Head of caudate nucleus (tissue), 42 donors: ENCODE measurements around the gene TPCN1.

Source experiments
- DNase-seq, 42 donors: peaks; one replicate each; pipeline versions ENCODE4 v3.0.0 to v3.0.0-alpha.2; 2020 to 2021; ENCODE audit warnings: mixed read lengths in 7 of 42
- intact Hi-C: fragments of 100-400 bp; cut with DNase I; formaldehyde crosslinking; loops from one replicate; pipeline ENCODE4 v1.15.0; 2022

TPCN1 gene

DNA sequence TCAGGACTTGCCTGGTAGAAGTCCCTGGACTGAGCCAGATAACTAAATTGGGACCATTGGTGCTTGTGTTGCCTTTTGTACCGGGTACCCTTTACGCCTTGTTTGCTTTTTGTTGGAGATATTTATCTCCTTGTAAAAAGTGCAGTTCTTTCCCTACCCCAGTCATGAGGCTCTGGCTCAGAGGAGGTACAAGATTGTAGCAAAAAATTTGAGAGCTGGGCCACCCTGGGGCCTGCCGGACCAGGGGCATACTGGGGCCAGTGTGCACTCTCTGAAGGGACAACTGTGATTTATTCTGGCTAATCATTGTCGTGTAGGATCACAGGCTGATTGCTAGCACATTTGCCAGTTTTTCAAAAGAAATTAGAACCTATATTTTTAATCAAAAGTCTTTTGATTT lies 13.2 kb downstream of the TPCN1 start:
- peak in 3 of 42 donors; percentile 6 to 10 (median 7) for DNase-seq
- intact Hi-C loops = no loop called here

DNA sequence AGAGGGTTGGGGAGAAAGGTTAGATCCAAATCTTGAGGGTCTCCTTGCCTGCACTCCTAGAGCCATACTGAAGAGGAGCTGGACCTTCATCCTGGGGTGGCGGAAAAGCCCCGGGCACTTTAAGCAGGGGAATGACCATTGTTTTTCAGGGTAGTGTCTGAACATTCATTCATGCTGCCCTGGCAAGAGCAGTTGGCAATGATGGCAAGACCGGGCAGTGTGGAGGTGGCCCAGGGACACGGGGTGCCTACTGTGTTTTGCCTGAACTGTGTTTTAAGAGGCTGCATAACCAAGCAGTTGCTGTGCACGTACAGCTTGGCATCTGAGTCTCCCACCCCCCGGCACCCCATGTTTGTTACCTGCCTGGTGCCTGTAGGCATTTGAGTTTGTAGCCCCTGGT lies 14.7 kb downstream of the TPCN1 start:
- DNase-seq = peak in 14 of 42 donors; percentile 14 to 68 (median 36)
- intact Hi-C loops = no loop called here

DNA sequence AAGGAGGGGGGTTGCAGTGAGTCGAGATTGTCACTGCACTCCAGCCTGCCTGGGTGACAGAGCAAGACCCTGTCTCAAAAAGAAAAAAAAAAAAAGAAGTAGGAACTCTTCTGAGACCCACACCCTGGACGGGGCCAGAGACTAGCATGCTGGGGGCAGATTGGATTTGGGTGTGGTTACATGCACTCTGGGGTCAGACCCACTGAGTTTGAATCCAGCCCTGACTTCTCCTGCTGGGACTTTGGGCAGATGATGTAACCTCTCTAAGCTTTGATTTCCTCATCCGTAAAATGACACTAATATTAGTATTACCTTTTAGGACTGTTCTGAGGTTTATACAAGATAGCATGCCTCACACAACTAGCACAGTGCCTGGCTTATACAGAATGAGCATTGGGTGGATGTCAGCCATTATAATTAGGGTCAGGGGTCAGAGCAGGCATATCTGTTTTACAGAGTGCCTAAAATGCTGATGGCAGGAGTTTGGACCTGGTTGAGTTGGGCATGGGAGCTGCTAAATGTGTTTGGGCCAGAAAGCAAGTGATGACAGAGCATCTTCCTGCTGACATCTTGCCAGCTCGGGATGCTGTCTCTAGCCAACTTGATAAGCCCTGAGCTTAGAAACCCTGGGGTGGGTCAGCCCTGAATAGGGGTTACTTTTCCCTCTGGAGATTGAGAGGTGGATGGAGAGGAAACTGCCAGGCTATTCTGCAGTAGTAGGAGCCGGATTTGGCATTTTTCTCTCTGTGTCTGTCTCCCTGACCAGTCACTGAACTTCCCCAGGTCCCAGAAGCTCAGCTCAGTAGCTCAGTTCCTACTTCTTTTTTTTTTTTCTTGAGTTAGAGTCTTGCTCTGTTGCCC lies 15.5 kb downstream of the TPCN1 start:
- DNase-seq = peak in 8 of 42 donors; percentile 6 to 33 (median 12)
- intact Hi-C loops = no loop called here

DNA sequence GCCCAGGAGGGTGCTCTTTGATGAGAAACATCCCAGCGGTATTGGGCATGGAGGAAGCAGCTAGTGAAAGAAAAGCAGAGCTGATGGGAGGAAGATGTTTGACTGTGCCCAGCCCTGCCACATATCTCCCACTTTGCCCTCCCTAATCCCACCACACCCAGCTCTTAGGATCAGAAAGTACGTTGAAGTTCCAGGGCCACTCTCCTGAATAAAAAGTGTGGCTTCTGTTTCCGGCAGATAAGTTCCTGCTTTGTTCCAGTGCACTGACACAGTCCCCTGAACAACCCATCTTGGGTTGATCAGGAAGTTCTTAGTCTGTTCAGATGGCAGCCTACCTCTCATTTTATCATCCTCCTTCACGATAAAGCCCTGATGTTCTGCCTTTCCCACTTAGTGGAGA lies 16.5 kb downstream of the TPCN1 start:
- peak in 4 of 42 donors; percentile 1 to 5 (median 2) for DNase-seq
- intact Hi-C loops = no loop called here

DNA sequence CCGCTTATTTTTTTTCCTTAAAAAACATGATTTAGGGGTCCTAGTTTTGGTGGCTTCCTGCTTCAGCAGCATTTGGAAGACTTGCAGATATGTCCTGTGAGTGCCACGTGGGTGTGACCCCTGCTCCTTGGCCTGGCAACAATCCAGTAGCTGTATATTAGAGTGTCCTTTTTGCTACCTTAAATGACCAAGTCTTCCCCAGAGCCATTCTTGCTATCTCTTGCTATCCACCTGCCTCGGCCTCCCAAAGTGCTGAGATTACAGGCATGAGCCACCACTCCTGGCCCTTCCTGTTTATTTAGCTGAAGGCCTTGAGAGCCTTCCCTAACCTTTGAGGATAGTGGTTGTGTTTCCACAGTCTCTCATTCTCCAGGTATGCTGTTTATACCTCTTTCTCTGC lies 17.0 kb downstream of the TPCN1 start:
- intact Hi-C loops = no loop called here
- DNase-seq = peak in 2 of 42 donors; percentile 1 to 25

DNA sequence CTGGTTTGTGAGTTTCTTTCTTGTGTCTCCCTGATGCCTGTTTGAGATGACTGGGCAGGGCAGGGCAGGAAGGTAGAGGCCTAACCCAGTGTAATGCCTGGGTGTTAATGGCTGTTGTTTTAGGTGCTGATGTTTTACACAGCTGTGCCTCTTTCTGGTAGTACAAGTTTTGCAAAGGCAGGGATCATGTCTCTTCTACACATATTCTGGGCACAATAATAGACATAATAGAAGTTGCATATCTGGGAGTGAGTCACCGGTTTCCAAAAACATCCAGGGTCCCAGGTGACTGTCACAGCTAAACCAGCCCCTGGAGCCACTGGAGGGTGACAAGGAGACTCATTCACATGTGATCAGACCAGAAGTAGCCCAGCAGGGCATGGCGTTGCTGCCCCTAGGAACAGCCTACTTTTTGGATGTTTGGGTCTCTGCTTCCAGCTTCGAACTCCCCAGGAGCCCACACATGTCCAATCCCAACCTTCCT lies 18.1 kb downstream of the TPCN1 start:
- peak in 2 of 42 donors; percentile 4 to 13 for DNase-seq
- intact Hi-C loops = no loop called here

DNA sequence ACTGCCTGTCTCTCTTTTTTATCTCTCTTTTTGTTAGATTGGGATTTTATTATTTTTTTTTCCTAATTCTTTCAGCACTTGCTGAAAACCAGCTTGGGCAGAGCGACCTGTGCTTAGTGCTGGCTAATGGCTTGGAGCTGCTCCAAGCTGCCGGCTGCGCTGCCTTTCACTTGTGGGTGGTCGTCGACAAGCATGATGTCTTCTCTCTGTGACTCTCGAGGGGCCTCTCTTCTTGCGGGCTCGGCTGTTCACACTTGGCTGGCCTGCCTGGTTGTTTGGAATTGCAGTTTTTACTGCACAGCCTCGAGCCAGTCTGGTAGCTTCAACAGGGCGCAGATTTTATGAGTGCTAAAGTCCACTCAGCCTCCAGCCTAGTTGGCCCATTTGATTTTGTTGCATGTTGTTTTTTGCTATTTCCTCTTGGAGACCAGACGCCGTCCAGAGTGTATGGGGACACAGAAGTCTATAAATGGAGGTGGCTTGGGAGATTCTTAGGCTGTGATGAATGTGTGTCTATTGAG lies 18.6 kb downstream of the TPCN1 start:
- intact Hi-C loops = no loop called here
- peak in 2 of 42 donors; percentile 9 to 55 for DNase-seq

DNA sequence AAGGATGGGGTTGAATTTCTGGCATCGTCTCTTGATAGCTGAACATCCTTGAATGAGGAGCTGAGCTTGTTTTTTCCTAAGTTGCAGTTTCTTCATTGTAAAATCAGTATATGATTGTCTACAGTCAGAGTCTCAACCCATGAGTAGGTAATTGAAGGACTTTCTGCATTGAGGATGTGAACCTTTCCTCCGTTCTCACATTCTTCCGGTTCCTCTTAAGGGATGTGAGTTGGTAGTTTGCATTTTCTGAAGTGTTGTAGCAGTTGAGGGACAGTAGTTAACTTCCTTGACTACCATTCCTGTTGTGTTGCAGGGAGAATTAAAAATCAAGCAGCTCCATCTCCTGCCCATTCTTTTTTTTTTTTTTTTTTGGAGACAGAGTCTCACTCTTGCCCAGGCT lies 19.1 kb downstream of the TPCN1 start:
- intact Hi-C loops = no loop called here
- DNase-seq = no peak

DNA sequence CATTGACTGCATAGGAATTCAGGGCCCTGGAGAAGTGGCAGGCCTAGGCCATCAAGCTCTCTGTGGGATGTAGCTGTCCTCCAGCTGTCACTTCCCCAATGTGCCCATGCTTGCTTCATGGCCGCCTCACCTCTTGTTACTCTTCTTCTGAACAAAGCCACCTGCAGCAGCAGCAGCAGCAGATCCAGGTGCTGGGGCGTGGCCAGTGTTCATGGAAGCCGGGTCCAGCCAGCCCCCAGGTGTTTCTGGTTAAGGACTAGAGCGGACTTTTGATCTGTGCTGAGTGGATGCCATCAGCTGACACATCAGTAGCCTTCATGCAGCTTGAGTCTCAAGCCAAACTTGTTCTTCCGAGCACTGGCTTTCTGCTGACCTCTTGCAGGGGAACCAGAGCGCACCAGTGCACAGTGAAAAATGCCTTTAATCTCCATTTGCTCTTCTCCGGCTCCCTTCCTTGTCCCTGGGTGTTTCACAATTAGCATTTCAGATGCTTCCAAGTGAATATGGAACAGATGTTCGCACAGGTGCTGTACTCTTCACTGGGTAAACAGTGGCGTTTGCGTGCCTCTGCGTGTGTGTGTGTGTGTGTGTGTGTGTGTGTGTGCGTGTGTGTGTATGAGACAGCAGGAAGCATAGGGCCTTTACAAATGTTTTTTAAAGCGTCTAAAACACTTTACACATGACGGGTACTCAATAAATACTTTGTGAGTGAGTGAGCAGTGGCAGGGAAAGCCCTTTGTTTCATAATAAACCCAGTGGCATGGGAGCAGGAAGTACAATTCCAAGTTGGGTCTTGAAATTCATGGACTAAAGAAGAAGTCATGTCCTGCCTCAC lies 20.1 kb downstream of the TPCN1 start:
- intact Hi-C loops = no loop called here
- no peak for DNase-seq

DNA sequence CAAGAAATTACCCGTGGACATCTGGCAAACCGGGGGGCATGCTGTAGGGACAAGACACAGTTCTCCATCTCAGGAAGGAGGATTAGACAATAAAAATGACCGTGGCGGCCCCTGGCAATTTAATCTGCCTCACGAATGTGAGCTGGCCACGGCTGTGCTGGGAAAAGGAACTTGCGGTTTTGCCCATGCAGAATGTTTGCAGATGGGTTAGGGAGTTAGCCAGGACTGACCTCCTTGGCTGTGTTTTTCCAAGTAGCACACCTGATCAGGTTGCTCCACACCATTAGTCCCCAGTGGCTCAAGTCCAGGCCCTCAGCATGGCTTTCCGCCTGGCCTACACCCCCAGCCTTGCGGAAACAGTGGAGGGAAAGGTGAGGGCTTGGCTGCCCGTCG lies 20.8 kb downstream of the TPCN1 start:
- intact Hi-C loops = no loop called here
- peak in 3 of 42 donors; percentile 20 to 64 (median 56) for DNase-seq

DNA sequence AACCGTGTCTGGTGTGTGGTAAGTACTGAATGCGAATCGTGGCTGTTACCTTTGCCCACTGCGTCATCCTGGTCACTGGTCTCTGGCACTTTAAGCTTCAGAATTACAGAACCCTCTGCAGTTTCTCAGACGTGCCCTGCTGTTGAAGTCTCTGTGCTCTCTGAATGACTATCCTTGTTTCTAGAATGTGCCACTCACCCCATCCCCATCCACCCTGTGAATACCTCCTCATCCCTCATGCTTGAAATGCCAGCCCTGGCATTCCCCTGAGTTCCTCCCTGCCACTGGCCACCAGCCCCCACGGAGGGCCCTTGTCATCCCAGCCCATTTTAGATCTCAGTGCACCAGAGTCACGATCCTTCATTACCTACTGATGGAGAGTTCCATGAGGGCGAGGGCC lies 21.3 kb downstream of the TPCN1 start:
- no peak for DNase-seq
- intact Hi-C loops = no loop called here

DNA sequence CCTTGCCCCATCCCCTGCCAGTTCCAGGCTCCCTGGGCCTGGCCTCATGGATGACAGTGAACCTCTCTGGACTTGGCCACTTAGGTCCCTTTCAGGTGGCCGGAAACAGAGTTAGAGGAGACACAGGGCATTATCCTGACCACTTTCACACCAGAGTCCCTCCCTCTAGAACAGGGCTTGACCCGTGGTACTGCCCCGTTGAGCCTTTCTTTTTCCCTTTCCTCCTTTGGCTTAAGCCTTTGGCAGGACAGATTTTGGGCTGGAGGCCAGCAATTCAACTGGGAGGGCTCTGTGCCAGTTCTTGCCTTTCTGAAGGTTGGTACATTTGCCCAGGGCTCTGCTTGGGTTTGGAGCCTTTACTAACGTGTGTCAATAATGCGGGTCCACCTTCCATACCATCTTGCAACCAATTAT lies 22.8 kb downstream of the TPCN1 start:
- DNase-seq = peak; percentile 39 to 95 (median 84)
- intact Hi-C loops = no loop called here

DNA sequence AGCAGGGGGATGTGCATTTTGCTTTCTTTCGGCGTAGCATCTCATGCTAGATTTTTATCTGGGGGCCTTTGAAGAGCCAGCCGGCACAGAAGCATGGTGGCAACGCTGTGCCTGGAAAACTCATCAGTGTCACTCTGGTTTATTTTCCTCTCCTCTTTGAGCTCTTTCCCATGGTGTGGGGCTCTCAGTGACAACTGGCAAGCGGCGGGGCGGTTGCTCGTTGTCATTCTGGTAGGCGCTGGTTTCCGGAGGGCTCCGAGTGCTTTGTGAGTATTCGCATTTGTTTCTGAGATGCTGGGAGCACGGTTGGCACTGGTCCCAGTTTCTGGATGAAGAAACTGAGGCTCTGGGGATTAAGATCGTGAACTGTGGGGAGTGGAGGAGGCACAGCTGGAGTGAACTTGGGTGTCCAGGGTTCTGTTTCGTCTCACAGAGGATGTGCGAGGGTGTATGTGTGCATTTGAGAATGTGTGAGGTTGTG lies 23.3 kb downstream of the TPCN1 start:
- DNase-seq = peak in 20 of 42 donors; percentile 26 to 76 (median 45)
- intact Hi-C loops = no loop called here

DNA sequence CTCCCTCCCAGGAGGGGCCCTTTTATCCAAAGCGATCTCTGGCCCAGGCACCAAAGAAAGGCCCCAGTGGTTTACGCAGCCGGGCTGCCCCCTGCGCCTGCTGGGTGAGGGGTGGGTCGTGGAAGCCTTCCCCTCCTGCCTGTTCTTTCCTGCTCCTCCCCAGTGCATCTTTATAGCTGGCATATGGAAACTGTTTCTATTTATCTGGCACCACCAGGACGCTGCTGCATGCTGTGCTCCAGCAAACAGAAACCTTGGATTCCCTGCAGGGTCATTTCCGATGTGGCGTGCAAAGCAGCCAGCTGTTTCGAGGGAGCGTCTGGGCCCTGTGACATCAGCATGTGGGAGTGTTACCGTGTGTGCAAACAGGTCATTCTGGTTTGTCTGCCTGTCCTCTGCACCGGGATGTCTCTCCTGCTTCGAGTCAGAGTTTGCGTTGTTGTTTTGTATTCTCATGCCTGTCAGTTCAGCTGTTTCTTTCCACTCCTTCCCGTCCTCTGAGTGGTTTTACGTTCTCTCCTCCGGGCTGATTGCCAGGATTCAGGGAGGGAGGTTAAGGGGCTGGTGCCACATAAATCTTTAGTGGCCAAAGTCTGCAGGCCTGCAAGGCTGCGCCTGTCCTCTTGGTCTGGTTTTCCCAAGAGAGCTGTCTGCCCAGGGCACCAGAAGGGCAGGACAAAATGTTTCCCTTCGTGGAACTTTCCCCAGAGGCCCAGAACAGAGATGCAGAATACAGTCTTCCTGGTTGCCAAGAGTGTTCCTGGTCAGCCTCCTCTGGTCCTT lies 24.6 kb downstream of the TPCN1 start:
- intact Hi-C loops = no loop called here
- DNase-seq = peak in 24 of 42 donors; percentile 14 to 79 (median 48)

DNA sequence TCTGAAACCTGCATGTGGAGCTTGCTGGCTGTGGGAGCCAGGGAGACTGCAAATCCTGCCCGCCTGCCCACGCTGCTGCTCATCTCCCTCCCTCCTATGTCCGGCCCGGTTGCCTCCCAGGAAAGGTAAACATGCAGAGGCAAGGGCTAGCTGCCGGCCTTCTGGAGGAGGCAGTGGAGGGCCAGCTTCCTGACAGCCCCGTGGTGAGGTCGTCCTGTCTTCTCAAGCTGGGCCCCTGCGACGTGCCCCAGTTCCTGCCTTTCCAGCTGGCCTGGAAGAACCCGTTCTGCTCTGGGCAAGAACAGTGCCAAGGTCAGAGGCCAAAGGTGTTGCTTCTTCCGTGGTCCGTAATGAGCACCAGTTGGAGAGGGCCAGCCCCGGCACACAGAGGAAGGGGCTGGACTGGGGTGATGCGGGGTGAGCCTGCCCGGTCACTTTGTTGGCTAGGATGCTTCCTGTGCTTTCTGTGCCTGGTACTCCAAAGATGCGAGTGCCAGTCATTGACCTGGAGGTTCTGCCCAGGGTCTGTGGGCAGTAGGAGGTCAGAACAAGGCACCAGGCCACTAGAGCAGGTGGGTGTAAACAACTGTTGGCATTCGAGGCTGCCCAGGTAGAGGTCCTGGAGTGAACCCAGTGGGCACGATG lies 25.3 kb downstream of the TPCN1 start:
- intact Hi-C loops = no loop called here
- DNase-seq = peak in 2 of 42 donors; percentile 18 to 22

DNA sequence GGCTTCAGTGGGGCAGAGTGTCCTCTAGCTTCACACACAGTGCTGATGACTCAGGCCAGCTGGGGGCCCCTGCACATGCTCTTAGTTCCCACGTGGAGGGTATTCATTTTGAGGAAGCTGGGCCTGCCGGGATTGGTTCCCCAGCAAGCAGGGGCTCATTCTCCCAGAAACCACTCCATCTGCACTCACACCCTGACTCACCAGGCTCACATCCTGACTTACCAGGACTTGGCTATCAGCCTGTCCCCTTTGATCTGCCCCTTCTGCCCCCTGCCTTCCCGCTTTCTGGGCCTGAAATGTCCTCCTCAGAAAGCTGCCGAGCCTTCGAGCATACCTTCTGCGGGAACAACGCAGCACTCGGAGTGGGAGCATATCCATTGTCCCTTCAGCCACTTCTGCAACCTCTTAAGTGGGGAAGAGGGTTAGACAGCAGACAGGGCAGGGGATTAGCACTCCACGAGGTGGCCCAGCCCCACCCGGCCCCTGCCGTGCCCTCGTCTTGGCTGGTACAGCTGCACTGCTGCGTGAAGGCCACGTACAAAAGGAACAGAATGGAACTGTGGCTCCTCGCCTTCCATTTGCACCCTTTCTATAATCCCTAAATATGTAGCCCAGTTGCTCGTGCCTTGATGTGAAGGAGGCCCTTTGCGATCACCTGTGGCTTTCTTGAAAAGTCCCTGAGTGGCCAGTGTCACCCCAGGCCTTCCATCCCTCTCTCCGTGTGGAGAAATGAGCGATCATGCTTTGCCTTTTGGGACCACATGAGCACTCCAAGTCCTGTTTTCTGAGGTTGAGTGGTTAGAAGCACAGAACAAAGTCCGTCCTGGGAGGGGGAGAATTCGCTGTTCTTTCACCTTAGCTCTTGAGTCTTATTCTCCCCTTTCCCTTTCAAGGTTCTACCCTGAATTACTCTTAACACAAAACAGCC lies 26.1 kb downstream of the TPCN1 start:
- peak in 7 of 42 donors; percentile 21 to 74 (median 51) for DNase-seq
- intact Hi-C loops = no loop called here
